Stimulated activated CD8-positive, alpha-beta memory T cell treated with anti-CD3 and anti-CD28 coated beads, Interleukin-2, amount 100 ng/mL, for 1 hour (primary cell): ENCODE measurements around the gene BMPR1B.

ENCODE experiments used
- DNase-seq, 2 donors: peaks; one replicate each; pipeline ENCODE4 v3.0.0-alpha.2; 2020; ENCODE audit warnings: low read depth in 2 of 2

BMPR1B gene

DNA sequence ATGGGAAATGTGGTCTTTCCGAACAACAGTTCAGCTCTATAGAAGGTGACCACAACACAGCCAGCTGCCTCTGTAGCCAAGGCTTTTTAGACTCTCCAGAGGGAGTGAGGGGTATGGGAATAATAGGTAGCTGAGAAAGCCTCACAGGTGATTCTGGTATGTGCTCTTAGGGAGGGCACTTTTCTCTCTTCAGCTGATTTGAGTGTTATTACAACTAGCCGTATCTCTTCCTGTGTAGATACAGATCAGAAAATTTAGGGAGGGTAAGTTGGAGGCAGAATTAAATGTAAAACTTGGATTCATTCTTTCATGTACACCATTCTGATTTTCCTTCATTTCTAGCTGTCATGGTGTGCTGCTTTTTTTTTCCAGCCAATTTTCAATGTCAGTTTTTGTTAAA, 154.9 kb downstream of the BMPR1B start:
- DNase-seq = no peak

DNA sequence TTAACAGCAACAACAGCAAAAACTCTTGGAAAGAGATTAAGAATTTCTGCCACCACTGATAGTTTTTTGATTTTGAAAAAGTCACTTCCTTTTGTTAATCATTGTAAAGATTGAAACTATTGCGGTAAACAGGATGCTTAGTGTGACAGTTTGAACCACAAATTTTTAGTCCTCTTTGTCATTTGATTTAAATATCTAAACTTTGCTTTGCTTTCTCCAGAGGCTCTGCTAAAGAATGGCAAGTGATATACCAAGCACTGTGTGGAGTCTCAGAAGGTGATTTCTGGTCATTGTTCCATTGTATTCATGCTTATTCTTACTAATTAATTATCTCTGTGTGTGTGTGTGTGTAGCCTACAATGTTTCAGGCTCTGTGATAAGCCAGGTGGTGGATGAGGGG, 155.6 kb downstream of the BMPR1B start:
- no peak for DNase-seq

DNA sequence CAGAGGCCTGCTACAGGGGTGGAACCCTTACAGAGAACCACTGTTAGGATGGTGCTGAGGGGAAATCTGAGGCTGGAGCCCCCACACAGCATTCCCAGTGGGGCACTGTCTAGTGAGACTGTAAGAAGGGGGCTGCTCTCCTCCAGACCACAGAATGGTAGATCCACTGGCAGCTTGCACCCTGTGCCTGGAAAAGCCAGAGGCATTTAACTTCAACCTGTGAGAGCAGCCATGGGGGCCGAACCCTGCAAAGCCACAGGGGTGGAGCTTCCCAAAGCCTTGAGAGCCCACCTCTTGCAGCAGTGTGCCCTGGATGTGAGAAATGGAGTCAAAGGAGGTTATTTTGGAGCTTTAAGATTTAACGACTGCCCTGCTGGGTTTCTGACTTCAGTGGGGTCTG, 159.4 kb downstream of the BMPR1B start:
- DNase-seq = no peak

DNA sequence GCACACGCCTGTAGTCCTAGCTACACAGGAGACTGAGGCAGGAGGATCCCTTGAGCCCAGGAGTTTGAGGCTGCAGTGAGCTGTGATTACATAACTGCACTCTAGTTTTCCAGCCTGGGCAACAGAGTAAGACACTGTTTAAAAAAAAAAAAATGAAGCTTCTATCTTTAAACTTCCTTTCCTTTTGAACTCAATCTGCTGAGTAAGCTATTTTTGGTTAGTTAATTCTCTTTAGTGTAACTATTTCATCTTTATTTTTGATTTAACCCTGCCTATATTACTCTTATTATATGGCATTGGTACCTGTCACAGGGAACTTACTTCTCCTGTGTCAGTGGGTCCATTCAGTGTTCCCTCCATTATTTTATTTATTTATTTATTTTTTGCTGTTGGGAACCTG, 160.8 kb downstream of the BMPR1B start:
- DNase-seq = no peak

DNA sequence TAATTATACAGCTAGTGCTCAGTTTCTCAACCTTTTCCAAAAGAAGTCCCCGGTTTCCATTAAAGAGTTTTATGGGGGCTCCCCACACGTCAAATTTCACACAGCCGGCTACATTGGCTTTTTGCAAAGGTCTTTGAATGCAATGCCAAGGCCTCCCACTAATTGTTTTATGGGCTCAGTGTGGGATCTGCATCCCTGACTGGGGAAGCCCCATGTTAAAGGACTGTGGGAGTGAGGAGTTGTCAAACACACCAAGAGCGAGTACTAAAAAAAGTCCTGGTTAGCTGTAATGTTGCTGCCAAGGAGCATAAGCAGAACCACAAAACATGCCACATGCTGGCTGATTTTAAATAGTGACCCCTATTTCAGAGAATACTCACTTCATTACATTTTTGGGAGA, 162.6 kb downstream of the BMPR1B start:
- DNase-seq = no peak

DNA sequence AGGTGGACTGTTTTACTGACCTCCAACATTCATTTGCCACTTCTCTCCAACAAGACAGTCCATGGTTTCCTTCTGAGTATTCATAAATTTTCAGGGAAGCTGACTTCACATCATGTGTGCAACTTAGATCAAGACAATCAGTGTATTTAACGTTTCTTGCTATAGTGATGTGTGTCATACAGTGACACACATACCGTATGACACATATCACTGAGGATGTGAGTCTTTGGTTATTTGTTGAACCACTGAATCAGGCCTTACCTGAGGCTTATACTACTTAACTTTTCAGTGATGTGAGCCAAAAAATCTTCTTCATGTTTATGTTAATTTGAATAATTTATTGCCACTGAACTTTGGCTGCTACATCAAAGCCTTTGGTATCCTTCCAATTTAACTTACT, 166.8 kb downstream of the BMPR1B start:
- DNase-seq = no peak

DNA sequence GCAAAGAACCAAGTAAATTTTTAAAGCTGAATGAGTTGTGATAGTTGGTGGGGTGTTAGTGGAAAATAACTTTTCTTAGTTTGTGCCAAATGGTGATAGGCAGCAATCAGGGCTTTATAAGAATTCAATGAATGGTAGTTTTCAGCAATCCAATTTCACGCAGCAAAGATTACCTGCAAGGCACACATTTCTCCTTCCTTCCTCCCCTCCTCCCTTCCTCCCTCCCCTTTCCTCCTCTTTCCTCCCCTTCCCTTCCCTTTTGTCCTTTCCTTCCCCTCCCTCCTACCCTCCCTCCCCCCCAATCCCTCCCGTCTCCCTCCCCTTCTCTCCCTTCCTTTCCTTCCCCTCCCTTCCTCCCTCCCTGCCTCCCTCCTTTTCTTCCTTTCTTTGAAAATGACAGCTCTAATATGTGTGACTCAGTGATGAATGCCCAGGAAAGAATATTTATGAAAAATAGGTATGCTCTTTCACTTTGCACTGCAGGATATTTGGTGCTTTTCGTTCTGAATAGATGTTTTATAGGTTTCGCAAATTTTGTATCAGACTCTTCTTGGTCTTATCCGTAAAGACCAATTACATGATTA, 168.1 kb downstream of the BMPR1B start:
- no peak for DNase-seq

DNA sequence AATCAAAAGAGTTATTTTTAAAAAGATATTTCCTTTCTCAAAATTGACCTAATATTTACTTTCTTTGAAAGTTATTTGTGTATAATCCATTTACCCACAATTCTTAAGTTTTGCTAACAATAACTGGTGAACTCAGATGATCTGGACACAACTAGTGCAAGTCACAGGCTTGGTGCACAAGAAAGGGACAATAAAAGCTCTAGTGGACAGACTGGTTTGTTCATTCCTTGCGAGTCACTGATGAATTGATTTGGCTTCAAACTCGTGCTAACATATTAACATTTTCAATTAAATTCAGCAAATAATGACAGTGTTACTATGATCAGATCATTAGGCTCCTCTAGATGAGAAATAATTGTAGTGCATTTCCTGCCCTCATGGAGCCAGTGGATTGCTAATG, 169.2 kb downstream of the BMPR1B start:
- no peak for DNase-seq

DNA sequence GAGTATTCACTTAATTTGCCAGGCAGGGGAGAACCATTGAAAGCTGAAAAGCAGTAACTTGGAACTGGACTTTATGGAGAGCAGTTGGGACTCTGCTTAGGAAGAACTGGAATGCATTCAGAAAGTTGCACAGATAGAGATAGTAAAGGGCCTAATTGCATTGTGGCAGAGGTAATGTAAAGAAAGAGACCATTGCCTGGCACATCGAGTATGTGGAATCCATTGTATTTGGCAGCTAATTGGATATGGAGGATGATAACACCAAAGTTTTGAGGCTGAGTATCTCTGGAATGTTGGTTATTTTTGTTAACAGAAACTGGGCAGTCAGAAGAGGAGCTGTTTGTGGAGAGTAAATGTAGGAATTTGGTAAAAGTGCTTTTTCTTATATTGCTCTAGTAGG, 169.9 kb downstream of the BMPR1B start:
- no peak for DNase-seq

DNA sequence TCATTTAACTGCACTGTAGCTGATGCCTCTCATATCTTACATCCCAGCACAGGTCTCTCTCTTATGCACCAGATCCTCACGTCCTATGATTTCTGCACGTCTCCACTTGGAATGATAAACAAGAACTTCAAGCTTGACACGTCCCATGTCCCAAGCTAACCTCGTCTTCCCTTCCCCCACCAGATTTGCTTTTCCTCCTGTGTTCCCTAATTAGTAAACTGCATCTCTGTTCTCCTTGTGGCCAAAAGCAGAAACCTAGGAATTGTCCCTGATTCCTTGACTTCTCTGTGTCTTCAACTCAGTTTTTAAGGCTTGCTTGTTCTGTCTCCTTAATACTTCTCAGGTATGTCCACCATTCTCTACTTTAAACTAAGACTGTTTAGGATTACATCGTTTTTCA, 171.9 kb downstream of the BMPR1B start:
- no peak for DNase-seq

DNA sequence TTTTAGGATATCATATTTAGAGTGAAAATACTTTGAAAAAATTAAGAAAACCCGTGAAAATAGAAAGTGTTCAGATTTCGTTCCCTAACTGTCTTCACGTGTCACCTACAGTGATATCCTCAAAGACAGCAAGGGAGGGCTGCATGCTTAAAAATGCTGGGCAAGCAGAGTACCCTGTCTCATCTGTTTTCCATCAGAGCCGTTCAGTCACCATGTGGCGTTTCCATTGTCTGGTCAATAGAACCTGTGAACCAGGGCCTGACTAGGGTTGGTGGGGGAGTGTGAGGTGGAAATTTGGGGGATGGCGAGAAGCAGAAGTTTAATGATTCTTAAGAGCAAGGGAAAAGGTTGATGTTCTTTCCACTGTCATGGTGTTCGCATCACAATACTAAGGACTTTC, 173.9 kb downstream of the BMPR1B start:
- no peak for DNase-seq

DNA sequence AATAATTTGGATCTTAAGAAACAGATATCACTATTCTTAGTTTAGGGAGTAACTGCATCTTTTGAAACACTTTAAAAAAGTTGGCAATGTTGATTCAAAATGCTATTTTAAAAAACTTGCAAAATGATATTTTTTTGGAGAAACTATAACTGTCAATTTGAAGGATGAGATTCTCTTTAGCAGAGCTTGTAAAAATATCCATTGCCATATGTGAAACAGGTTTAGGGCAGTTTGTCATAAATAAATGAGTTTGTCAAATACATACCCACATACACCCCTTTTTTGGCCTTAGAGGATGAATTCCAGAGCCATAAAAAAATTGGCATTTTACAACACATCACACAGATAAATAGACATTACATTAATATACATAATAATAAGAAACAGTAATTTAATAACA, 174.6 kb downstream of the BMPR1B start:
- DNase-seq = no peak

DNA sequence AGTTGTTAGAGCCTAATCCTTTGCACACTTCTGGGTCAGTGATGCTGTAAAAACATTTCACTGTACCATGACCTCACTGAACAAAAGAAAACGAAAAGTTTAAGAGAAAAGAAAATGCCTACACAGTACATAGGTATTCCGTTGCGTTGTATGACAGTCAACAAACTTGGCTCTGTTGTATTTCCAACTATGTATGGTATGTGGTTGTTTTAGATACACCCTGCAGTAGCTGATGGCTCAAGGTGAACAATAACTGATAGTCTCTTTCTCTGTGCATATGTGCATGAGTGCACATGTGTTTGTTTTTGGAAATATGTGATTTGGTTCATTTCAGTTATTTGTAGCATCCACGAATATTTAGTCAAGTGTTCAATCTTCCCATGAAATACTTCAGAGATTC, 176.0 kb downstream of the BMPR1B start:
- no peak for DNase-seq

DNA sequence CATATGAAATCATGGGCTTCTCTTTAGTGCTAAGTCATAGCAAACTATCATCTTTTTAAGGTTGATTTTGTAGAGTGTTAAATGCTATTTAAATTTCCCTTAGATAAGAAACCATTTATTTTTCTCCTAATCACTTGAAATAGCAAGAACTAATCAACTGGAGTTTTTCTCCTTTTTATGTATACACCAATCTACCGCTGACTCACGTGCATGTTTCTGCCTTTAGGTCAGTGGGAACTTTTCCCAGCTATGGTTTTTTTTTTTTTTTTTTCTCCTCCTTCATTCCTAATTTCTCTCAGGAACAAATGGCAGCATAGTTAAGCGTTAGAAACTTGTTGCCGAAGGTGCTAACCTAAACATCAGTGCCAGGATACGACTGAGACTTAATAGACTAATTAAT, 176.4 kb downstream of the BMPR1B start:
- DNase-seq = no peak

DNA sequence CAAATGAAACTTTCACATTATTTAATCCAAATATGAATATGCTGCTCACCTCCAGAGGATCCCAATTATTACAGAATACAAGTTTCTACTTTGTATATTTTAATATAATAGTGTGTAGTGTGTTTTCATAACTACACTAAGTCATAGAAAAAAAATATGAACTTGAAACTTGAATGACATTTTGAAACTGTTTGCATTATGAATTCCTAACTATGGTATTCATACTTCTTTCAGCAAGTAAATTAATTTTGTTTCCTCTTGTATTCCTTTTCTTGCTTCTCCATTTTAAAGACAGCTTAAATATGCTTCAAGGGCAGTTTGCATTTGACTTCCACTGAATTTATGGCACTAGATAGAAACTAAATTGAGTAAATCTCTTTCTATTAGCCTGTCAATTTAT, 177.1 kb downstream of the BMPR1B start:
- no peak for DNase-seq

DNA sequence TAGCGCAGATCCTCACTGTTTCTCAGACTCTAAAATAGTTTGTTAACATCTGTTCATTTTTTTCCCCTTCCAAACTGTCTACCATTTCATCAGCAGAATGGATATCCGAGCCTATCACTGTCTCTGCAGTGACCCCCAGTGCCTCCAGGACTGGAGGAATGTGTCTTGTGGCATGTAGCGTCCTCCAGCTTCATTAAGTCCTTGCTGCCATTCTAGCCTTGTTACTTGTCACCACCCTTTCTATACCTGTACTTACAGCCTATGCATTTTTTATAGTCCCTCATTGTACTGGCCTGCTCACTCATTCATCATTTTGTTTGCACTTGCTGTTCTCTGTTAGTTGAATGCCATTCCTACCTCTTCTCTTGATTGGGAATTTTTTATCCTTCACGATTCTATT, 179.1 kb downstream of the BMPR1B start:
- DNase-seq = no peak

DNA sequence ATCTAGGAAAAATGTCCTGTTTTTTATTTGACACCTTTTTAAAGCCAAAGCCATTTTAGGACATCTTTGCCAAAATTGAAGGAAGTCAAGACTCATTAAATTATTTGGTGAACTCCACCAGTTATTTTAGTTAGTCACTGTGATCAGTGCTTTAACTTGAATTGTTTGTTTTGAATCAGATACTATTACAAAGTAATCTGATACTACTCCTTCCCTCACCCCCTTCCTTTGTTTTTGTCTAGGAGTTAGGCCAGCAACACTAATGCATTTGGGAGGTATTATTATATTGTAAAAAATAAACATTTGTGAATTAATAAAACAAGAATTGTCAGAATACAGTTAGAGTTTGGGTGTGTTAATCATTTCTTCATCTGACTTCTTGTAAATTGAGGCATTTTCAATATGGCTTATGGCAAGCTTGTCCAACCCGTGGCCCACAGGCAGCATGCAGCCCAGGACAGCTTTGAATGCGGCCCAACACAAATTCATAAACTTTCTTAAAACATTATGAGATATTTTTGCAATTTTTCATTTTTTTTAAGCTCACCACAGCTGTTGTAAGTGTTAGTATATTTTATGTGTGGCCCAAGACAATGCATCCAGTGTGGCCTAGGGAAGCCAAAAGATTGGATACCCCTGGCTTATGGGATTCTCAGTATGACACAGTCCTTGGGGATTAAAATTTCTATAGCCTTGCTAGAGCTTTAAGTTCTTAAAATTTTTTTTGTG, 182.2 kb downstream of the BMPR1B start:
- DNase-seq = no peak

DNA sequence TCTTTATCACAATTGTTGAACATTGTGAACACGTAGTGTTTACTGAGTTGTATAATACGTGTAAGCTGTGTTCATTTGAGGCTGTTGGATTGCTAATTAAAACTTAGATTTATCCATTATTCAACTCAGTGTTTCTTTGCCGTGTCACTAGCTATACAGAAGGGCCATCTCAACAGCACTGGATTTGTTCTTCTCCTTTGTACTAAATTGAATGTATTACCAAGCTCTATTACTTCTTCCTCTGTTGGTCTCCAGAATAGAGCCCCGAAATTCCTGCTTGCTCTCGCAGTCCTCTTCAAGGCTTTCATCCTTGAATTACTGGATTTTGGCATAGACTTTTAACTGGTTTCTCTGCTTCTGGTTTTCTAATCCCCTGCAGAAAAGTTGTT, 182.8 kb downstream of the BMPR1B start:
- no peak for DNase-seq

DNA sequence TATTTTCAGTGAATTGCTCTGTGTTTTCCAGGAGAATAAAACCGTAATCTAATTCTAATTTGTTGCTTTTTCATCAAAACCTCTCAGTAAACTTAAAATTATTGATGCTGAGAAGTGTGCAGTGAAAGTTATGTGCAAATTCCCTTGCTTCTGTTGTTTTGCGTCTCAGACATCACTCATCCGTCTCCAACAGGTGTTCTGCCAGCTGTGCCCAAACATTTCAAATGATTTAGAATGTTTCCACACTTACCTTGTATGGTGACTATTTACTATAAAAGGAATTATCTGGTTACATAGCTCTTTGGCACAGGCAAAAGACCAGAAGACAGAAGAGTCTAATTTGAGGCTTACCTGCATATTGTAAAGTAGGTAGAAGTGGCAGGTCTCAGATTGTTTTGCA, 184.0 kb downstream of the BMPR1B start:
- no peak for DNase-seq

DNA sequence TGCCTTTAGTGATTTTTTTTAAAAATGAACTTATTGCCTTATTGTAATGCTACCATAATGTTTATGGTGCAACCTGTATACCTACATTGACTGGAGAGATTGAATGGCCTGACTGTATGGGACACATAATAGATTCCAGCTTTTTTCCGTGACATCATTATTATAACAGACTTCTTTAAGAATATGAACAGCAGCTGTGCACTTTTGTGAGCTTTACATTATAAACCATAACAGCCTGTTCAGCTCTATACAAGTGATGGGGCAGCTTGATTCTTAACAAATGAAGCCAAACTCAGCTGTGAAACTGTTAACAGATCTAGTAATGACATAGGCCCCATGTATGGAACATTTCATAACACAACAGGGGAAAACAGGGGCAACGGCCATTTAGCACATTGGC, 187.0 kb downstream of the BMPR1B start:
- no peak for DNase-seq

DNA sequence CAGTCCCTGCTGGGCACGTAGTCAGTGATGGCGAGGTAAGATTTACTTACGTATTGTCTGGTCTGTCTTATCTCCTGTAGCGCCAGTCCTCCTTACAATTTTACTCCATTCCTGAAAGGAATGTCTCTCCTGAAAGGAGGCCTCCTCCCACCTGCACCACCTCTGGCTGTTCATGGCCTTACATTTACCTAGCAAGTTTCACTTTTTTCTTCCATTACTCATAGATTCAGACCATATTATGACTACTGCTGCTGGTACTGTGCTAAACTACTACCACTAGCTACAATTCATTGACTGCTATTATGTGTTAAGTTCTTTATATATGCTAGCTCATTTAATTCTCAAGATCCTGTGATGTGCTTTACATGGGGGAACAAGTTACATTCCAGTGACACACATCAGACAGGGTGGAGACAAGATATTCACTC, 189.9 kb downstream of the BMPR1B start:
- DNase-seq = no peak

DNA sequence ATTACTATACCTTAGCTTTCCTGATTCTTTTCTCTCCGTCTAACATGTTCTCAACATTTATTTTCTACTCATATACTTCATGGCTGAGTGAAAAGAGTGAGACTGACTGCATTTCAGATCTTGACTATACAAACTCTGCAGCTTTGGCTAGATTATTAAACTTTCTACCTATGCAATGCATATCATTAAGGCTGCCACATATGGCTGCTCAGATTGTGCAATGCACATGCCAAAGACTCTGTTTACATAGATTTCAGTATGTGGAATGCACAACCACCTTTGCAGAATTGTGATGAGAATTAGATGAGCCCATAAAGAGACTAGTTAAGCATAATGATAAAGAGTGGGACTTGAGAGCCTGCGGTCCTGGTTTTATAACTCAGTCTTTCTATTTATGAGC, 196.5 kb downstream of the BMPR1B start:
- DNase-seq = no peak

DNA sequence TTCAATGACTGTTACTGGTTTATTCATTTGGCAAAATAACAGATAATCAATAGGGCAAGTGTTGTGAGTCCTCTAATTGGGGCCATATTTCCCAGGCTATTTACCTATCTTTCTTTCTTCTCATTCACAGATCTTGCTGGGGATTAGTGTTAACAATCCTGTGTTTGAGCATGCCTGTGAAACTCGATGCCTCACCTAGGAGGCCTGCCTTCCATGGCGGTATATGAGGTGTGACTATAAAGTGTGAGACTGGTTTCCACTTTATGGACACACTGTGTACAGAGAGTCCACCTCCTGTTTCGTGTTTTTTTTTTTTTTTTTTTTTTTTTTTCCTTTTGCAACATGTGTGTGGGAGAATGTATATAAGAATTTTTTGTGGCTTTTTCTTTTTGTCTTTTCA, 199.3 kb downstream of the BMPR1B start:
- DNase-seq = no peak

DNA sequence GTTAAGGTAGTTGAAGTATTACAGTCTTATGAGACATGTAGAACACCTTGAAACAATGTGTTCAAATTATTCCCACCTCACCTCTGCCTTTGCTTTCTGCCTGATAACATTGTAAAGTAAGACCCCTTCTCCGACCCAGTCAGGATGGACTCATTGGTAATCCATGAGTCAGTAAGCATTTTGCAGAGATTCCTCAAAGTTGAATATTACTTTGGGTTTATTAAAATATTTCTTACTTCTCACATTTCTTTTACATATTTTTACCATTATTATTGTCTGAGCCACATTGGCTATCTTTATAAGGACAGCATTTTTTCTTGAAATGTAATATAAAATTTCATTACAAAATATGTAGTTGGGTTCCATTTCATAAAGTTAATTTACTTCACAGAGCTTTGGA, 201.6 kb downstream of the BMPR1B start:
- DNase-seq = no peak
